ENCODE data around the gene SLAMF7.

Gene SLAMF7

GRCh38 chr1:160800645-160801408 lies 61.8 kb downstream of the SLAMF7 start:
- no peak for DNase-seq (ENCODE audit: low read depth in 3 of 3)

DNA sequence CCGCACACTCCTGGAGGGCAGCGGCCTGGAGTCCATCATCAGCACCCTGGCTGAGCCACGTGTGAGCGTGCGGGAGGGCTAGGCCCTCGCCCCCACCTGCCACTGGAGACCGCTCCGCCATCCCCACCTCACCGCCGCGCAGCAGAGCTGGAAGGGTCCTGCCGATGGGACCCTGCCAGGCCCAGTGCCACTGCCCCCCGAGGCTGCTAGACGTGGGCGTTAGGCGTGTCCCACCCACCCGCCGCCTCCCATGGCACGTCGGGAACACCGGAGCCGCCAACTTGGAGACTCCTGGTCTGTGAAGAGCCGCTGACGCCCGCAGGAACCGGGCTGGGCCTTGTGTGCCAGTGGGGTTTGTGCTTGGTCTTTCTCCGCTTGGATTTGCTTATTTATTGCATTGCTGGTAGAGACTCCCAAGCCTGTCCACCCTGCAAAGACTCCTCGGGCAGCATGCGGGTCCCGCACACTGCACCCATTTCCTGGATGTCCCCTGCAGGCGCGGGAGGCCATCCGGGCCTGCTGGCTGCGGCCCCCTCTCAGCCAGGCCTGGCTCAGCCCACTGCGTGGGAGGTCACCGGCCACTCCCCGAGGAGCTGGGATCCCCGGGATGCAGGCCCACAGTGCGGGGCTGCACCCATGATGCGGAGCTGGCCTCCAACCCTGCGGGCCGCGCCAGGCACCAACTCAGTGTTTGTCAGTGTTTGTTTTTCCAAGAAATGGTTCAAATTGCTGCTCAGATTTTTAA lies 63.0 kb downstream of the SLAMF7 start:
- DNase-seq (ENCODE audit: low read depth in 3 of 3), result no peak

Data from stimulated activated CD4-positive, alpha-beta T cell treated with anti-CD3 and anti-CD28 coated beads, TNF-alpha, amount 100 ng/mL, for 24 hours (primary cell).